HCT116 (cell line): ENCODE data around the gene MYO10. TPM values are rescaled to one million over a fixed set of nuclear protein-coding genes. Genes with fewer than 3 reads are reported as not detected.

Experiments used
- ATAC-seq: fragments of 200-7000 bp; cut with Tn5 transposase; 2 replicates; pipeline ENCODE4 v1.9.1; 2020; ENCODE audit warnings: mild to moderate bottlenecking, moderate library complexity
- BruUV-seq: library from RNA; stranded (reverse); fragments of 400-500 nt; replicated peaks from 2 replicates; lab custom pipeline; 2021; lab: Mats Ljungman, UMichigan
- CTCF ChIA-PET: fragments of 300-600 bp; sonication (Branson Sonifier 250); formaldehyde crosslinking; loops from one replicate; lab custom pipeline; 2021; ENCODE audit warnings: antibody characterized with exemption; lab: Charles Lee
- POLR2A ChIA-PET: fragments of 300-600, 350-600 bp; sonication (Branson Sonifier 250); formaldehyde crosslinking; loops from one replicate; lab custom pipeline; 2021; ENCODE audit warnings: antibody characterized with exemption; lab: Charles Lee
- RAD21 ChIA-PET, 2 experiments: fragments of 300-600 bp; sonication (Branson Sonifier 250); formaldehyde crosslinking; loops; one replicate each; lab custom pipeline; 2023; ENCODE audit warnings: low total read pairs in 2 of 2; ENCODE audit not compliant: uncharacterized antibody in 2 of 2, unreplicated experiment in 2 of 2, low non-redundant PET in 1 of 2; lab: Charles Lee
- DNase-seq: peaks from one replicate; pipeline ENCODE4 v3.0.0-alpha.2; 2010; ENCODE audit warnings: low read depth, low spot score
- H2AFZ ChIP-seq: fragments of 200-600 bp; shearing (Covaris generic), sonication (generic); 2 replicates; pipeline ENCODE4 v1.6.1; 2017; ENCODE audit warnings: low read depth, mixed run types, mixed read lengths, antibody characterized with exemption, low read length; ENCODE audit not compliant: poor library complexity, severe bottlenecking
- H3K27ac ChIP-seq: 2 replicates; pipeline ENCODE4 v1.5.1; 2012; ENCODE audit warnings: low read depth, low read length
- H3K27me3 ChIP-seq: fragments of 200-600 bp; sonication (generic); 2 replicates; pipeline ENCODE4 v1.6.1; 2016; ENCODE audit warnings: mixed run types, low read length, mixed read lengths; ENCODE audit not compliant: insufficient read depth
- H3K36me3 ChIP-seq, 2 experiments: fragments of 200-500 bp in 1 of 2; fragments of 200-600 bp in 1 of 2; sonication (Bioruptor generic) in 1 of 2; sonication (generic) in 1 of 2; 2 replicates each; pipeline versions ENCODE4 v1.5.1 to v1.6.1; 2014 to 2016; ENCODE audit warnings: low read length in 2 of 2, inconsistent platforms in 1 of 2, mixed read lengths in 1 of 2, mixed run types in 1 of 2; ENCODE audit not compliant: insufficient read depth in 2 of 2, control insufficient read depth in 1 of 2
- H3K4me1 ChIP-seq, 2 experiments: fragments of 200-600 bp in 1 of 2; sonication (generic) in 1 of 2; 2 replicates each; pipeline versions ENCODE4 v1.5.1 to v1.6.1; 2012 to 2017; ENCODE audit warnings: low read length in 2 of 2, inconsistent platforms in 1 of 2, mild to moderate bottlenecking in 1 of 2, mixed read lengths in 1 of 2, mixed run types in 1 of 2, moderate library complexity in 1 of 2; ENCODE audit not compliant: insufficient read depth in 2 of 2, control insufficient read depth in 1 of 2
- H3K4me2 ChIP-seq: fragments of 200-600 bp; sonication (generic); 2 replicates; pipeline ENCODE4 v1.6.1; 2017; ENCODE audit warnings: mixed run types, low read length, mixed read lengths
- H3K4me3 ChIP-seq, 2 experiments: fragments of 200-600 bp in 1 of 2; sonication (generic) in 1 of 2; replicated peaks in 1 of 2; 2 replicates each; pipeline ENCODE4 v1.5.1; 2011 to 2016; ENCODE audit warnings: low read length in 2 of 2, control low read depth in 1 of 2, low read depth in 1 of 2, mild to moderate bottlenecking in 1 of 2, mixed read lengths in 1 of 2, mixed run types in 1 of 2
- H3K79me2 ChIP-seq: fragments of 200-600 bp; sonication (generic); 2 replicates; pipeline ENCODE4 v1.6.1; 2017; ENCODE audit warnings: mild to moderate bottlenecking, mixed run types, low read length, moderate library complexity, mixed read lengths; ENCODE audit not compliant: insufficient read depth
- H3K9ac ChIP-seq: fragments of 200-600 bp; sonication (generic); 2 replicates; pipeline ENCODE4 v1.6.1; 2016; ENCODE audit warnings: low read length, mixed read lengths
- H3K9me2 ChIP-seq: fragments of 200-600 bp; sonication (generic), shearing (Covaris generic); 2 replicates; pipeline ENCODE4 v1.6.1; 2017; ENCODE audit warnings: mixed run types, mild to moderate bottlenecking, moderate library complexity; ENCODE audit not compliant: insufficient read depth
- H3K9me3 ChIP-seq, 2 experiments: fragments of 200-500 bp in 1 of 2; fragments of 200-600 bp in 1 of 2; sonication (Bioruptor generic) in 1 of 2; sonication (generic) in 1 of 2; 2 replicates each; pipeline ENCODE4 v1.6.1; 2014 to 2017; ENCODE audit warnings: low read length in 2 of 2, mixed read lengths in 2 of 2, inconsistent platforms in 1 of 2, low read depth in 1 of 2, mild to moderate bottlenecking in 1 of 2, mixed run types in 1 of 2, moderate library complexity in 1 of 2; ENCODE audit not compliant: control insufficient read depth in 1 of 2, insufficient read depth in 1 of 2
- H4K20me1 ChIP-seq: fragments of 200-600 bp; sonication (generic), shearing (Covaris generic); 2 replicates; pipeline ENCODE4 v1.6.1; 2017; ENCODE audit warnings: mixed run types, mild to moderate bottlenecking, moderate library complexity; ENCODE audit not compliant: insufficient read depth
- ELF1 ChIP-seq: IDR thresholded peaks from 2 replicates; pipeline ENCODE4 v1.6.1; 2012; ENCODE audit warnings: low read depth, borderline replicate concordance
- EZH2phosphoT487 ChIP-seq: fragments of 200-600 bp; IDR thresholded peaks from 2 replicates; pipeline ENCODE4 v1.6.1; 2018; ENCODE audit warnings: antibody characterized with exemption, borderline replicate concordance
- FOSL1 ChIP-seq: IDR thresholded peaks from 2 replicates; pipeline ENCODE4 v1.6.1; 2012; ENCODE audit warnings: low read depth
- POLR2A ChIP-seq: IDR thresholded peaks from 2 replicates; pipeline ENCODE4 v1.7.0; 2011; ENCODE audit warnings: borderline replicate concordance; ENCODE audit not compliant: insufficient read depth, insufficient read length; ENCODE audit errors: extremely low read depth
- POLR2AphosphoS5 ChIP-seq: IDR thresholded peaks from 2 replicates; pipeline ENCODE4 v1.6.1; 2011; ENCODE audit warnings: mild to moderate bottlenecking, low read depth, low read length, moderate library complexity
- SP1 ChIP-seq: IDR thresholded peaks from 2 replicates; pipeline ENCODE4 v1.6.1; 2012; ENCODE audit warnings: low read depth
- SRF ChIP-seq: IDR thresholded peaks from 2 replicates; pipeline ENCODE4 v1.6.1; 2012; ENCODE audit warnings: low read depth
- TCF7L2 ChIP-seq: IDR thresholded peaks from 2 replicates; pipeline ENCODE4 v1.7.0; 2011; ENCODE audit warnings: borderline replicate concordance, inconsistent platforms; ENCODE audit not compliant: insufficient read depth, insufficient read length; ENCODE audit errors: extremely low read depth
- YY1 ChIP-seq: IDR thresholded peaks from 2 replicates; pipeline ENCODE4 v1.6.1; 2011; ENCODE audit warnings: low read length, low read depth, moderate library complexity, mild to moderate bottlenecking; ENCODE audit not compliant: insufficient replicate concordance; ENCODE audit errors: extremely low read depth
- ZFX ChIP-seq: fragments of 450-650 bp; IDR thresholded peaks from 2 replicates; pipeline ENCODE4 v1.6.1; 2017
- ZNF274 ChIP-seq: fragments of 200-500 bp; sonication (Bioruptor generic); IDR thresholded peaks from 2 replicates; pipeline ENCODE4 v1.6.1; 2014; ENCODE audit warnings: mild to moderate bottlenecking, low read depth, low read length, inconsistent platforms
- intact Hi-C: fragments of 100-400 bp; cut with micrococcal nuclease; formaldehyde crosslinking; loops from 2 replicates; pipeline ENCODE4 v1.10.0; 2022
- total RNA-seq: library from RNA; stranded (reverse); gene quantifications from one replicate; pipeline ENCODE4 v1.2.1, GENCODE V29; 2021; ENCODE audit not compliant: unreplicated experiment
- TF ChIP-seq, protein P1 (sequence below): IDR thresholded peaks from 2 replicates; pipeline ENCODE4 v1.6.1; 2012; ENCODE audit warnings: low read depth

Gene MYO10
- total RNA-seq, 1 experiment from 2014 or later: 34.9 TPM

DNA sequence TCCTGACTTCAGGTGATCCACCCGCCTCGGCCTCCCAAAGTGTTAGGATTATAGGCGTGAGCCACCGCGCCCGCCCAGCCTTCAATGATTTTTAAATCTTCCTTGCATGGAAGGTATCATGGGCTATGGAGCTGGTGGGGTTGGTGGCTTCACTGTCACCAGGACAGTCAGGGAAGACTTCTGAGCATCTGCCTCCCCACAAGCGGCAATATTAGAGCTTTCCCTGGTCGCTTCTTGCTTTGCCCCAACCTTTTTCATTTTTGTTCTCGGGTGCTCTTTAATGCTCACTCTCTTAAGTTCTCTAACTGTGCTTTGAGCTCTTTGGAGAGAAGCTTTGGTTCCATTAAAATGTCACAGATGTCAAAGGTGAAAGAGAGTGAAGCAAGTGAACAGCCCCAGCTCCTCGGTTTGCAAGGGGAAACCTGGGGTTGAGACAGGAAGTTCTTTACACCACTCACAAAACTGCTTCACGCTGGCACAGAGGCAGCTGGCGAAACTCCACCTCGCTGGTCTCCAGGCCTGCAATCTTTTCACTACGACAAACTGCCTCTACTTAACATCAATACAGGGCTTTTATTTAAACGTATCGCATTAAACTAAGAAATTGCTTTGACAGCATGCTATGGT, 176.8 kb downstream of the MYO10 start:
- H3K9me3 ChIP-seq: no peaks in the 10 kb centered on the region
- H3K27ac ChIP-seq: no peak overlapping the region
- no peaks in the 10 kb centered on the region for H3K79me2 ChIP-seq
- no peaks in the 10 kb centered on the region for H3K9me2 ChIP-seq
- H3K36me3 ChIP-seq: peaks cover 14 to 26% of the 10 kb centered on the region in 2 experiments; a peak in 3 of 4 replicates
- no peaks in the 10 kb centered on the region for H4K20me1 ChIP-seq
- no peaks in the 10 kb centered on the region for H3K4me1 ChIP-seq
- H3K9ac ChIP-seq: no peak overlapping the region
- intact Hi-C loops: no loop called here
- POLR2A ChIA-PET: no interaction called here
- no peak for ATAC-seq
- TF ChIP-seq TCF7L2 (no peak), POLR2A (no peak), EZH2phosphoT487 (no peak), ZFX (no peak), YY1 (no peak), POLR2AphosphoS5 (no peak), ELF1 (no peak), ZNF274 (no peak), FOSL1 (no peak), SP1 (no peak), SRF (no peak)
- TF ChIP-seq, protein P1, sequence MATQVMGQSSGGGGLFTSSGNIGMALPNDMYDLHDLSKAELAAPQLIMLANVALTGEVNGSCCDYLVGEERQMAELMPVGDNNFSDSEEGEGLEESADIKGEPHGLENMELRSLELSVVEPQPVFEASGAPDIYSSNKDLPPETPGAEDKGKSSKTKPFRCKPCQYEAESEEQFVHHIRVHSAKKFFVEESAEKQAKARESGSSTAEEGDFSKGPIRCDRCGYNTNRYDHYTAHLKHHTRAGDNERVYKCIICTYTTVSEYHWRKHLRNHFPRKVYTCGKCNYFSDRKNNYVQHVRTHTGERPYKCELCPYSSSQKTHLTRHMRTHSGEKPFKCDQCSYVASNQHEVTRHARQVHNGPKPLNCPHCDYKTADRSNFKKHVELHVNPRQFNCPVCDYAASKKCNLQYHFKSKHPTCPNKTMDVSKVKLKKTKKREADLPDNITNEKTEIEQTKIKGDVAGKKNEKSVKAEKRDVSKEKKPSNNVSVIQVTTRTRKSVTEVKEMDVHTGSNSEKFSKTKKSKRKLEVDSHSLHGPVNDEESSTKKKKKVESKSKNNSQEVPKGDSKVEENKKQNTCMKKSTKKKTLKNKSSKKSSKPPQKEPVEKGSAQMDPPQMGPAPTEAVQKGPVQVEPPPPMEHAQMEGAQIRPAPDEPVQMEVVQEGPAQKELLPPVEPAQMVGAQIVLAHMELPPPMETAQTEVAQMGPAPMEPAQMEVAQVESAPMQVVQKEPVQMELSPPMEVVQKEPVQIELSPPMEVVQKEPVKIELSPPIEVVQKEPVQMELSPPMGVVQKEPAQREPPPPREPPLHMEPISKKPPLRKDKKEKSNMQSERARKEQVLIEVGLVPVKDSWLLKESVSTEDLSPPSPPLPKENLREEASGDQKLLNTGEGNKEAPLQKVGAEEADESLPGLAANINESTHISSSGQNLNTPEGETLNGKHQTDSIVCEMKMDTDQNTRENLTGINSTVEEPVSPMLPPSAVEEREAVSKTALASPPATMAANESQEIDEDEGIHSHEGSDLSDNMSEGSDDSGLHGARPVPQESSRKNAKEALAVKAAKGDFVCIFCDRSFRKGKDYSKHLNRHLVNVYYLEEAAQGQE: no peak
- TF ChIP-seq, all 23 proteins: peak for 0
- no TSS peak for BruUV-seq
- H2AFZ ChIP-seq: no peak overlapping the region
- DNase-seq: no peak
- ChIA-PET CTCF (interaction anchor here (1.2 kb wide), 1 partner anchor 430 kb away, joined by 3 read pairs; no protein-coding TSS in a partner anchor), RAD21 (no interaction called here)
- no peaks in the 10 kb centered on the region for H3K27me3 ChIP-seq
- no peak overlapping the region for H3K4me3 ChIP-seq
- no peak overlapping the region for H3K4me2 ChIP-seq
